ENCODE data around the gene HES5.

Gene HES5

DNA sequence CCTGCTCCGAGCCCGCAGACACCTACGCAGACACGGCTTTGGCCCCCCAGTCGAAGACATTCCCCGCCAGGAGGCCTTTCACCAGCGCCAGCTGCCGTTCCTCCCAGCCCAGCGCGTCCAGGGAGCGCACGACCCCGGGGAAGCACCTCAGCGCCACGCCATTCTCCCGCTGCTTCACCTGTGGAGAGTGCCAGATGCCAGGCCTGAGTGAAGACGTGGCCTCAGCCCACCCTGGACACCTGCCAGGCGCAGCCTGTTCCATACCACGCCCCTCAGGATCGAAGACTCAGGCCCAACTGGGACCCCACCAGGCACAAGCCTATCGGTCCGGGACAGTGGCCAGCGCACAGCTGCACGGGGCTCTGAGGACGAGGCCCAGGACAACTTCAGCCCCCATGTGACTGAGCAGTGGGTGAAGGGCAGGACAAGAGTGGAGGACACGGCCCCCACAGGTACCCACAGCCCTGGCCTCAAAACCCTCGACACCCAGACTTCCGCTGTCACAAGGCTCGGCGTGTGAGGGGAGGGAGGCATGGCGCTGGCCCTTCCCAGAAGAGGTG lies 17.1 kb downstream of the HES5 start:
- Histone ChIP-seq H3K4me1 (ENCODE audit: control insufficient read depth, insufficient read depth, low read length) (no peaks in the 10 kb centered on the region), H3K36me3 (ENCODE audit: control insufficient read depth, insufficient read depth, low read length) (peaks cover 11% of the 10 kb centered on the region), H3K9ac (ENCODE audit: low read length) (no peak overlapping the region), H3K27me3 (ENCODE audit: control insufficient read depth, insufficient read depth, low read length) (no peaks in the 10 kb centered on the region), H3K4me3 (ENCODE audit: low read length) (no peak overlapping the region), H3K9me3 (ENCODE audit: control insufficient read depth, low read length) (no peaks in the 10 kb centered on the region)

DNA sequence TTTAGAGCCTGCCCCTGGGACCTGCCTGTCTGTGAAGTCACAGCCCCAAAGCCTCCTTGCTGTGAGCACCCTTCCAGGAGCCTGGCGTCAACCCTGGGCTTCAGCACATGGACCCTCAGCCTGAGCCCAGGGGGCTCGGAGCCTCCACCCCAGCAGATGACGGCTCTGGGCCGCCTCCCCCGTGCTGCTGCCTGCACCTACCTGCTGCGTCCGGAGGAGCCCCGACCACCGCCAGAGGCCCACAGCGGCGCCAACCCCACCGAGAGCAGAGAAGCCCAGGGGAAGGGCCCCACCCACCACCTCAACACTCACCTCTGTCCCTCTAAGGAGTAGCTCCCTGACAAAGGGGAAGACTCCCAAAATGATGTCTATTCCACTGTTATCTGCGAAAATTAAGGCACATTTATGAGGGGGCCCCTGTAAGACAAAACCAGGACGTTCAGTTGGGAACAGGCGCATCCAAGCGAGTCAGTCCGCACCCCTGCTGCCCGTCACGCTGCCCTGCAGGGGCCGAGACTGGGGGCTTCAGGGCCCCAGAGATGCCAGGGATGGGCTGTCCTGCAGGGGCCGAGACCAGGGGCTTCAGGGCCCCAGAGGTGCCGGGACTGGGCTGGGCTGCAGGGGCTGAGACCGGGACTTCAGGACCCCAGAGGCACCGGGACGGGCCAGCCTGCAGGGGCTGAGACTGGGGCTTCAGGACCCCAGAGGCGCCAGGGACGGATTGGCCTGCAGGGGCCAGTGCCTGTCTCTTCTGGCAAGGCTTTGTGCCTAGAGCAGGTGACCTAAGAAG lies 19.5 kb downstream of the HES5 start:
- Histone ChIP-seq H3K9ac (ENCODE audit: low read length) (no peak overlapping the region), H3K27me3 (ENCODE audit: control insufficient read depth, insufficient read depth, low read length) (peaks cover 4% of the 10 kb centered on the region), H3K4me1 (ENCODE audit: control insufficient read depth, insufficient read depth, low read length) (no peaks in the 10 kb centered on the region), H3K4me3 (ENCODE audit: low read length) (no peak overlapping the region), H3K9me3 (ENCODE audit: control insufficient read depth, low read length) (no peaks in the 10 kb centered on the region), H3K36me3 (ENCODE audit: control insufficient read depth, insufficient read depth, low read length) (peaks cover 11% of the 10 kb centered on the region)

DNA sequence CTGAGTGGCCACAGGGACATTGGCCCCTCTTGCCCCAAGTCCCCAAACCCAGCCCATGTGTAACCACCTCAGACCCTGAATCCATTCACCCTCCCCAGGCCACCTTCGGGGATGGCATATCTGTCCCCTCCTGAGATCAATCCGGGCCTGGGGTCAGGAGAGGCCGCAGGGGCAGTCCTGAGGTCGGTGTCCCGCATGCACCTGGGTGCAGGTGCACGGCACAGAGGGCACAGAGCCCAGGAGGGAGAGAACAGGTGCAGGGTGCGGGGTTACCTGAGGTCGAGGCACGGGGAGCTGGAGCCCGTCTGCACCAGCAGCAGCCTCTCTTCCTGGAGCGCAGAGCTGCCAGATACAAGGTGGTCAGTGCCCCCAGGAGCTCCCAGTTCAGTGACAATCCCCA lies 20.5 kb downstream of the HES5 start:
- H3K36me3 ChIP-seq (ENCODE audit: control insufficient read depth, insufficient read depth, low read length): peaks cover 11% of the 10 kb centered on the region
- H3K4me1 ChIP-seq (ENCODE audit: control insufficient read depth, insufficient read depth, low read length): no peaks in the 10 kb centered on the region
- peaks cover 13% of the 10 kb centered on the region for H3K27me3 ChIP-seq (ENCODE audit: control insufficient read depth, insufficient read depth, low read length)
- H3K9me3 ChIP-seq (ENCODE audit: control insufficient read depth, low read length): no peaks in the 10 kb centered on the region
- H3K4me3 ChIP-seq (ENCODE audit: low read length): no peak overlapping the region
- H3K9ac ChIP-seq (ENCODE audit: low read length): no peak overlapping the region

DNA sequence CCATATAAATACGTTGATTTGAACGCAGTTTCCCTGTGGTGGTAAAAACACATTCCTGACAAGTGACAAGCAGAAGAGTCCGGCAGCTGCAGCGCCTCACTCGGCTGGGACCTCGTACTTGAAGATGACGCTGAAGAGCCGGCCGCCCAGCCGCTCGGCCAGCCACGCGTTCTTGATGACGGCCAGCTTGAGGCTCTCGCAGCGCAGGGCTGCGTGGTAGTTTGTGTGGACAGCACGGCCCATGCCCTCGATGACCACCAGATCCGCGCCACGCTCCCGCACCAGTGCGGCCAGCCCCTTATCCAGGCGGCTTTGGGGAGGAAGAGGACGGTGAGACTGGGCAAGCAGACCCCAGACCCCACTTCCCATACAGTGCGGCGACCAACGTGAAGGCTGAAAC lies 21.3 kb downstream of the HES5 start:
- peaks cover 11% of the 10 kb centered on the region for H3K36me3 ChIP-seq (ENCODE audit: control insufficient read depth, insufficient read depth, low read length)
- H3K9me3 ChIP-seq (ENCODE audit: control insufficient read depth, low read length): no peaks in the 10 kb centered on the region
- H3K27me3 ChIP-seq (ENCODE audit: control insufficient read depth, insufficient read depth, low read length): peaks cover 21% of the 10 kb centered on the region
- no peaks in the 10 kb centered on the region for H3K4me1 ChIP-seq (ENCODE audit: control insufficient read depth, insufficient read depth, low read length)
- no peak overlapping the region for H3K4me3 ChIP-seq (ENCODE audit: low read length)
- no peak overlapping the region for H3K9ac ChIP-seq (ENCODE audit: low read length)

DNA sequence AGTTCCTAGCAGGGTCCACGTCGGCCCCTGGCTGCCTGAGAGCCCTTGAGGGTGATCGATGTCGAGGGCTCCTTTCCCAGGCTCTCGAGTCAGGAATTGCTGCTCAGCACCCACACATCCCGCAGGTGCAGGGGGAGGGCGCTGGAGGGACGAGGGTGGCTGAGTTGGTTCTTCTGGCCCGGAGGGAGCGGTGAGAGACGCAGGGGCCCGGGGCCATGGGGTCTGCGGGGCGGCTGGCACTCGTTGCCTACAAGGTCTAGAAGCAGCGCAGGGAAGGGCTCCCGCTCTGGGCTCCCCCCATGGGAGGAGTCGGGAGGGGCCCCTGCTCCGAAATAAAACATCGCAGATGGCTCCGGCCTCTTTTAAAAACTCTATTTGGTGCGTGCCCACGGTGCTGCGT lies 21.9 kb downstream of the HES5 start:
- peaks cover 11% of the 10 kb centered on the region for H3K36me3 ChIP-seq (ENCODE audit: control insufficient read depth, insufficient read depth, low read length)
- H3K27me3 ChIP-seq (ENCODE audit: control insufficient read depth, insufficient read depth, low read length): peaks cover 27% of the 10 kb centered on the region
- no peak overlapping the region for H3K4me3 ChIP-seq (ENCODE audit: low read length)

DNA sequence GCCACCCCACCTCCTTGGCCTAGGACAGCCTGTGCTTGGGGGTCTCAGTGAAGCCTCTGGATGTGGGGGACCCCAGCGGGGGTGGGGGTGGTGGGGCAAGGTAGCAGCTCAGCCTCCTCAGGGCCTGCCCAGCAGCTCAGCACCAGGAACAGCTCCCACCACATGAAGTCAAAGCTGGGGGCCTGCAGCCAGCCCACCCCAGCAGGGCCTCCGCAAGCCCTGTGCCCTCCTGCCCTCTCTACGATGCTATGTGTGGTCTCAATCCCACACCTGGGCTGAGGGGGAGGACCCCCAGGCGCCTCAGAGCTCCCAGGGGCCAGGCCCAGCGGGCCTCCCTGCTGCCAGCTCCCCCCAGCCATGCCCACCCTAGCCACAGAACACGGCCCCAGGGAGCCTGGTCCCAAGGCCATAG lies 22.3 kb downstream of the HES5 start:
- Histone ChIP-seq H3K9ac (ENCODE audit: low read length) (no peak overlapping the region), H3K36me3 (ENCODE audit: control insufficient read depth, insufficient read depth, low read length) (peaks cover 11% of the 10 kb centered on the region), H3K4me3 (ENCODE audit: low read length) (no peak overlapping the region), H3K9me3 (ENCODE audit: control insufficient read depth, low read length) (no peaks in the 10 kb centered on the region), H3K4me1 (ENCODE audit: control insufficient read depth, insufficient read depth, low read length) (no peaks in the 10 kb centered on the region), H3K27me3 (ENCODE audit: control insufficient read depth, insufficient read depth, low read length) (peaks cover 31% of the 10 kb centered on the region)

More for the DNA sequence above, 21.9 kb downstream of the HES5 start:
- no peak overlapping the region for H3K9ac ChIP-seq (ENCODE audit: low read length)
- H3K4me1 ChIP-seq (ENCODE audit: control insufficient read depth, insufficient read depth, low read length): no peaks in the 10 kb centered on the region
- no peaks in the 10 kb centered on the region for H3K9me3 ChIP-seq (ENCODE audit: control insufficient read depth, low read length)

DNA sequence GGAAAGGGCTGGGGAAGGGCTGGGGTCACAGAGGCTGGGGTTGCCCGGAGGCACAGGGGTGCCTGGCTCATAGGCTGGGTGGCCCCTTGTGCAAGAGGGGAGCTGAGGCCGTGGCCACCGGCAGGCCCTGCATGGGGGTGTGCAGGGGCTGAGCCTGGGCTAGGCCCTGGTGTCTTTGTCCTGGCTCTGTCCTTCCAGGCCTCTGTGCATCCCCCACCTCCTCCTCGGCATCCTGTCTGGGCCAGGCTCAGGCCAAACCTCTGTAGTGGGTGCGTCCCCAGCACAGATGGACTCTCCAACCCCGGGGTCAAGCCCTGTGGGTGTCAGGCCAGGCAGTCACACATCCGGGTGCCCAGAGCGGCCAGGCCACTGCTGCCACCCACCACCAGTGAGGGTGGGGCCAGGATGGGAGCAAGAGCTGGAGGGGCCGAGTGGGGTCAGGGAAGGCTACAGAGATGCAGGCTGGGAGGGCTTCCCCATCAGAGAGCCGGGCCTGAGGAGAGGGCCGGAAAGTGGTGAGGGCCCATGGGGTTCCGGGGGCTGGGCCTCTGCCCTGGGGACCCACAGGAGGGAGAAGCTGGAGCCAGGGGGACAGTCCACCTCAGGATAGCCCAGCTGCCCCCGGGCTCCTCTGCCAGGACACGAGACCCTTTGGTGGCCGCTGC lies 23.0 kb downstream of the HES5 start:
- Histone ChIP-seq H3K9me3 (ENCODE audit: control insufficient read depth, low read length) (no peaks in the 10 kb centered on the region), H3K9ac (ENCODE audit: low read length) (no peak overlapping the region), H3K36me3 (ENCODE audit: control insufficient read depth, insufficient read depth, low read length) (peaks cover 11% of the 10 kb centered on the region), H3K4me3 (ENCODE audit: low read length) (no peak overlapping the region), H3K27me3 (ENCODE audit: control insufficient read depth, insufficient read depth, low read length) (peaks cover 34% of the 10 kb centered on the region), H3K4me1 (ENCODE audit: control insufficient read depth, insufficient read depth, low read length) (no peaks in the 10 kb centered on the region)

DNA sequence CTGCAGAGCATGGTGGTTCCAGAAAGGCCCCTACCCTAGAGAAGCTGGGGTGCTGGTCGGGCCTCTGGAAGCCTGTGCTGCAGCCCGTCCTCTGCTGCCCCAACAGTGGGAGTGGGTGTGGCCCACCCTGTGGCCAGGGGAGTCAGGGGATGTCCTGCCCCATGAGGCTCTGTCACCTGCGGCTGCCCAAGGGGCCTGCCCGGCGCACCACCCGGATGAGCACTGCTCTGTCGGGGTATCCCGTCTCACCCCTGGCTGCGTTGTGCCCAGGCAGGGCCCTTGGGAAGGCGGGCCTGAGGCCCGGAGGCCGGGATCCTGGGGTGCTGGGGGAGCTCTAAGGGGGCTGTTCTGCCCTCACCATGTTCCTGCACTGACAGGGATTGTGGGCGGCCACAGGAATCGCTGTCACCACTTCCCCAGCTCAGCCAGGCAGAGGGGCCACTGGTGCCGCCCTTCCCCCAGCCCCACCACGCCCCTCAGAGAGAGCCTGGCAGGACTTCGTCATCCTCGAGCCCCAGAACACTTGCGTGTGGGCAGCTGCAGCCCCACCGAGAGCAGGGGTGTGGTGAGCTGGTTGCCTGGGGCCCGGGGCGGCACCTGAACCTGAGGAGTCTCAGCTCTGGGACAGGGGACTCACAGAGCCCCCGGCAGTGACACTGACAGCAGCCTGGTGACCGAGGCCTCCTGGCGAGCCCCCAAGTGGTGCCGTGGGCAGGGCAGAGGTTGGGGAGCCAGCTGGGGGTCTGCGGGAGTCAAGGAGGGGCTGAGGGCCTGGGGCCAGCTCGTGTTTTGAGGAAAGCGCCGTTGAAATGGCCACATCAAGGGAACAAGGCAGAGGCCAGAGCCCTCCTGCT lies 23.8 kb downstream of the HES5 start:
- no peak overlapping the region for H3K4me3 ChIP-seq (ENCODE audit: low read length)
- H3K27me3 ChIP-seq (ENCODE audit: control insufficient read depth, insufficient read depth, low read length): peaks cover 34% of the 10 kb centered on the region
- H3K4me1 ChIP-seq (ENCODE audit: control insufficient read depth, insufficient read depth, low read length): no peaks in the 10 kb centered on the region
- no peaks in the 10 kb centered on the region for H3K9me3 ChIP-seq (ENCODE audit: control insufficient read depth, low read length)
- H3K9ac ChIP-seq (ENCODE audit: low read length): no peak overlapping the region
- peaks cover 5% of the 10 kb centered on the region for H3K36me3 ChIP-seq (ENCODE audit: control insufficient read depth, insufficient read depth, low read length)

DNA sequence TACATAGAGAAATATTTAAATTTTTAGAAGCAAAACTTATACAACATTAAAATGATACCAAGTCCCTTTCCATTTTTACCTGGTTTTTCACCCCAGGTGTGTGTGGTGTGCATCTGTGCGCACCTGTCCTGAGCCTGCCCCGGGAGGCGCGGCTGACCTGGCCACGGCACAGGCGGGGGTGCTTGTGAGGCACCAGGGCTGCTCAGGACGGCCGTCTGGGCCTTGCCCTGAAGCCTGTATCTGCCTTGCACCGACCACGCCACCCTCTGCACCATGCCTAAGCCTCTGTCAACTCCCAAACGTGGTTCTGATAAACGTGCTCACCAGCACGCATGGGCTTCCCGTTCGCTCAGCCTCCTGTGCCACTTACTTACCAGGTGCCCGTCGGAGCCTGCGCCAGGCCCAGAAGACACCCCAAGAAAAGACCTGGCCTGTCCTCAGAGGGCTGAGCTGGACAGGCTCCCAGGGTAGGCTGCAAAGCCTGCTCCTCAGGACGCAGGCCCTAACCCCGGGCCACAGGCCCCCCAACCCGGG lies 24.5 kb downstream of the HES5 start:
- H3K9ac ChIP-seq (ENCODE audit: low read length): no peak overlapping the region
- H3K9me3 ChIP-seq (ENCODE audit: control insufficient read depth, low read length): no peaks in the 10 kb centered on the region
- no peaks in the 10 kb centered on the region for H3K36me3 ChIP-seq (ENCODE audit: control insufficient read depth, insufficient read depth, low read length)
- H3K27me3 ChIP-seq (ENCODE audit: control insufficient read depth, insufficient read depth, low read length): peaks cover 34% of the 10 kb centered on the region
- no peak overlapping the region for H3K4me3 ChIP-seq (ENCODE audit: low read length)
- H3K4me1 ChIP-seq (ENCODE audit: control insufficient read depth, insufficient read depth, low read length): no peaks in the 10 kb centered on the region

DNA sequence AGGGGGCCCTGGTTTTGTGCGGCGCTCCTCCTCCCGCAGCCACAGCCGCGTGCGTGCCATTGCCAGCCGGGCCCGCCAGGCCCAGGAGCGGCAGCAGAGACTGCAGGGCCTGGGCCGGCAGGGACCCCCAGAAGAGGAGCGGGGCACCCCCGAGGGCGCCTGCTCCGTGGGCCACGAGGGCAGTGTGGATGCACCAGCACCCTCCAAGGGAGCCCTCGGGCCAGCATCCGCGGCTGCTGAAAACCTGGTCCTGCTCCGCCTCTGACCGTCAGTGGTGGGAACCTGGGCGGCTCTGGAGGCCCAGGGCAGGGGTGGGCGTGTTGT lies 25.2 kb downstream of the HES5 start:
- H3K4me1 ChIP-seq (ENCODE audit: control insufficient read depth, insufficient read depth, low read length): no peaks in the 10 kb centered on the region
- no peak overlapping the region for H3K4me3 ChIP-seq (ENCODE audit: low read length)
- H3K27me3 ChIP-seq (ENCODE audit: control insufficient read depth, insufficient read depth, low read length): peaks cover 37% of the 10 kb centered on the region
- H3K9me3 ChIP-seq (ENCODE audit: control insufficient read depth, low read length): no peaks in the 10 kb centered on the region
- H3K36me3 ChIP-seq (ENCODE audit: control insufficient read depth, insufficient read depth, low read length): no peaks in the 10 kb centered on the region
- H3K9ac ChIP-seq (ENCODE audit: low read length): no peak overlapping the region

DNA sequence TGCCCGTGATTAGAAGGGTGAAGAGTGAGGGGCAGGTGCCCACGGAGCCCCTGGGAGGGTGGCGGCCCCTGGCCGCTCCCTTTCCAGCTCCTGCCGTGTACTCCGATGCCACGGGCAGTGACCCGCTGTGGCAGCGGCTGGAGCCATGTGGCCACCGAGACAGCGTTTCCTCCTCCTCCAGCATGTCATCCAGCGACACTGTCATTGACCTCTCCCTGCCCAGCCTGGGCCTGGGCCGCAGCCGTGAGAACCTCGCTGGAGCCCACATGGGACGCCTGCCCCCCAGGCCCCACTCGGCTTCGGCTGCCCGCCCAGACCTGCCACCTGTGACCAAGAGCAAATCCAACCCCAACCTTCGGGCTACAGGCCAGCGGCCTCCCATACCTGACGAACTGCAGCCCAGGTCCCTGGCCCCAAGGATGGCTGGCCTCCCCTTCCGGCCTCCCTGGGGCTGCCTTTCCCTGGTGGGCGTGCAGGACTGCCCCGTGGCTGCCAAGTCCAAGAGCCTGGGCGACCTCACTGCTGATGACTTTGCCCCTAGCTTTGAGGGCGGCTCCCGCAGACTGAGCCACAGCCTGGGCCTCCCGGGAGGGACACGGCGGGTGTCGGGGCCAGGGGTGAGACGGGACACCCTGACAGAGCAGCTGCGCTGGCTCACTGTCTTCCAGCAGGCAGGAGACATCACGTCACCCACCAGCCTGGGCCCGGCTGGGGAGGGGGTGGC lies 25.7 kb downstream of the HES5 start:
- Histone ChIP-seq H3K4me1 (ENCODE audit: control insufficient read depth, insufficient read depth, low read length) (no peaks in the 10 kb centered on the region), H3K9ac (ENCODE audit: low read length) (no peak overlapping the region), H3K9me3 (ENCODE audit: control insufficient read depth, low read length) (no peaks in the 10 kb centered on the region), H3K4me3 (ENCODE audit: low read length) (no peak overlapping the region), H3K36me3 (ENCODE audit: control insufficient read depth, insufficient read depth, low read length) (no peaks in the 10 kb centered on the region), H3K27me3 (ENCODE audit: control insufficient read depth, insufficient read depth, low read length) (peaks cover 37% of the 10 kb centered on the region)

Data from mucosa of stomach (tissue), 1 donor.